GM19240 (cell line): ENCODE measurements around the gene OXSR1.
A peak's percentile ranks its signal among the peaks of the same experiment; 100 is the strongest.

Source experiments
- DNase-seq: peaks from one replicate; pipeline ENCODE4 v3.0.0; 2011; ENCODE audit warnings: low spot score; ENCODE audit not compliant: insufficient read length

The OXSR1 gene

DNA sequence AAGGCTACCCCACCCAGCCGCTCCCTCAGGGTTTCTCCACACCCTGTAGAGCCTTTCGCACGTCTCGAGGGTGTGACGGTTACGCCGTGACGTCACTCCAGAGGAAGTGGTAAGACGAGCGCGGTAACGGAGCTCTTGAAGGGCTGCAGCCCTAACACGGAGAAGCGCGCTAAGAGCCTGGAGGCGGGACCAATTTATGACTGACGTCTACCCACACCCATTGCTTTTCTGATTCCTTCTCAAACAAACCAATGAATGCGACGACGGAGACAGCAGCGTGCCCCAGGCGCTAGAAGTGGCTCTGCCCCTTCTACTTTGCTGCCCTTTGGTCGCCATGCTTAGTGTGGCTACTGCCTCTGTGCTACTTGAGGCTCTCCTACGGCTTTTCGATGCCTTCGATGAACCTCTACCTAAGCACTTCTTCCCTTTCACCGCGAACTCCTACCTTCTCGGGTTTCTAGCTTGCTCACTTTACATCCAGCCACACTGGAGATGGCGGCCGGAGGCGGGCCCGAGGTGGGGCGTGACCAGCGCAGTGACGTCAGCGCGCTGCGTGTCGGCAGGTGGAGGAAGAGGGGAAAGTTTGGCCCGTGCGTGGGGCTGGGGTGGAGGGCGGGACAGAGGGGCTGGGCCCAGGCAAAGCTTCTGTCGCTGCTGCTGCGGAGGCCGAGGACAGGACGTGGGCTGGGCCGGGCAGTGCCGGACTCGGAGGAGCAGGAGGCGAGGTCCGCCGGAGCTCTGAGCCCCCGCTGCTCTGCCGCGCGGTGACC is at the start of gene OXSR1:
Gene OXSR1, plus strand, starts transcription at position 586 of the 770 bp plus-strand sequence. CDS start 340 bp downstream, outside the sequence.
- peak; percentile 72 for DNase-seq

DNA sequence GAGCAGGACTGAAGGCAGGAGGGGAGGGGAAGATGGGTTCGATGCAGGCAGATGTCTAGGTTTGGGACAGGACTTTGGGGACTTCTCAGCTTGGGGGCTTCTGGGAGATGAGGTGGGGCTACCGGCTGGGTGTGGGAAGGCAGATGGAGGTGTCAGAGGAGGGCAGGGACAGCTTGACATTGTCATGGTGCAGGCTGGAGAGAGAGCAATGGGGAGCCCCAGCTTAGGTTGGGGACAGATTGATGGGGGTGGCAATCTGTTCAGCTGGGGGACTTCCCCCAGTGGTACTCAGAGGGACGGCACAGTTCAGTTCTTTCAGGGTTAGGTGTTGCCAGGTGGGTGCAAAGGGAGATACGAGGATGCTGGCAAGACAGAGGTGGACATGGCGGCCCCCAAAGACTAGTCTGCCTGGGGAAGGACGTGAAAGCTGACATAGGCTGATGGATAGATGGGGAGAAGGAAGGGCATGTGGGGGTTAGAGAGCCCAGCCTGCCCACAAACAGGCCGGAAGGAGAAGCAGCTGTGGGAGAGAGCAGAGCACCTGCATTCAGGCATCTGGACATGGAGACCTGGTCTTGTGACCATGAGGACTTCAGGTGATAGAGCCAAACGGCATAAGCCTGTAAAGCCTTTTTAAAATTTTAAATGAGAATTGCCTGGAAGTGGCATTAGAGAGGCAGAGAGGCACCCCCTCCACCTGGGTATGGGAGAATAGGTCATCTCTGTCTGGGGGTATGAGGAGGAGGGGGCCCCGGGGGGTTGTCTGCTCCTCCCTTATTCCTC is 49.5 kb upstream of the OXSR1 start:
- DNase-seq: no peak

DNA sequence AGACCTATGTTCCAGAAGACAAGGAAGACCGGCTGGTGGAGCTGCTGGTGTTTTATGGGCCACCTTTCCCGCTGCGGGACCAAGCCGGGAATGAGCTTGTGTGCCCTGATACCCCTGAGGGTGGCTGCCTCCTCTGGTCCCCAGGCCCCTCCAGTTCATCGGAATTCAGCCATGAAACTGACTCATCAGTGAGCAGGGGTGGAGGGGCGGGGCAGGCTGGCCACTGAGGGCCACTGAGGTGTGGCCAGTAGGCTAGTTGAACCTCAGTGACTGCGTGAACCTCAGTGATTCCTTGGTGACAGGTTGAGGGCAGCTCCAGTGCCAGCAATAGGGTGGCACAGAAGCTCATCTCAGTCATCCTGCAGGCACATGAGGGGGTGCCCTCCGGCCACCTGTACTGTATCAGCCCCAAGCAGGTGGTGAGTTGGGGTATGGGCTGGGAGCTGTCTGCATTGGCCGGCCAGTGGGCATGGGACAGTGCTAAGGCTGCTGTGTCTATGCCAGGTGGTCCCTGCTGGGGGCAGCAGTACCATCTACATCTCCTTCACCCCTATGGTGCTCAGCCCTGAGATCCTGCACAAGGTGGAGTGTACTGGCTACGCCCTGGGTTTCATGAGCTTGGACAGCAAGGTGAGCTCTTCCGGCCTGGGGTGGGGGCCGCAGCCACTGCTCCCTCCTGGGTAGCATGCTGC is 48.7 kb upstream of the OXSR1 start:
- DNase-seq: no peak

DNA sequence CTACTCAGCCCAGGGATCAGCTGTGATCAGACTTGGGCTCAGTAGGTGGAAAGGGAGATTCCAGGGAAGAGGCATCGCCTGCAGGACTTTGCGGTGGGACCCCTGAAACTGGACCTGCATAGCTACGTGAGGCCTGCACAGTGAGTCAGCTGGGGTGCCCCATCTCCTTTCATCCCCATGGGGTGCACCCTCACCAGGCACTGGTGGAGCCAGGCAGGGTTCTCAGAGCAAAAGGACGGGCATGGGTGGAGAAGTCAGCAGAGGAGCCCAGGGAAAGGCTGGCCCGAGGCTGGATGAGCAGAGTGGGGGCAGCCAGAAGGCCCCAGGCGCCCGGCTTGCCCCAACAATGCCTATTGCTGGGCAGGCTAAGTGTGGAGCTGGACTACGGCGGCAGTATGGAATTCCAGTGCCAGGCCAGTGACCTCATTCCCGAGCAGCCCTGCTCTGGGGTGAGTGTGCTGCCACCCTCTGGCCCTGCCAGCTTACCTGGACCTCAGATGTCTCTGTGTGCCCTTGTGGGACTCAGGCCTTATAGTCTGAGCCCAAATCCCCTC is 48.1 kb upstream of the OXSR1 start:
- DNase-seq: no peak

DNA sequence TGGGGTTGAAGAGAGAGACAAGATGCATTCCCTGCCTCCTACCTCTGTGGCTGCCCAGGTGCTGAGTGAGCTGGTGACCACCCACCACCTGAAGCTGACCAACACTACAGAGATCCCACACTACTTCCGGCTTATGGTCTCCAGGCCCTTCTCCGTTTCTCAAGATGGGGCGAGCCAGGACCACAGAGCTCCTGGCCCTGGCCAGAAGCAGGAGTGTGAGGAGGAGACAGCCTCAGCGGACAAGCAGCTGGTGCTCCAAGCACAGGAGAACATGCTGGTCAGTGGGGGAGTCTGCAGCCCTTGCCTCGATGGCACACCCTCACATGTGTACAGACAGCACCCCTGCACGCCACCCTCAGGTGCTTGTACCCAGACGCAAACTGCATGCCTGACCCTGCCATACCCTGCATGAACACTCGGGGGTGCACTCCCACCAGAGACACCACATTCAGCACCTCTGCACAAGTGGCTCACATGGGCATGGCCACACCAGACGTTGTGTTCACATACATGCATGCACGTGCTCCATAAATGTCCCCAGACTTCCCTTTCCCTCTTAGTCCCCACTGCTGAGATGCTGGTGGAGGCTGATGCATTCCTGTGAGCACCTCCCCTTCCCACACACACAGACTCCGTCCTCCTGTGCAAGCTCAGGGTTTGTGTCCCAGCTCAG is 47.5 kb upstream of the OXSR1 start:
- peak; percentile 85 for DNase-seq

DNA sequence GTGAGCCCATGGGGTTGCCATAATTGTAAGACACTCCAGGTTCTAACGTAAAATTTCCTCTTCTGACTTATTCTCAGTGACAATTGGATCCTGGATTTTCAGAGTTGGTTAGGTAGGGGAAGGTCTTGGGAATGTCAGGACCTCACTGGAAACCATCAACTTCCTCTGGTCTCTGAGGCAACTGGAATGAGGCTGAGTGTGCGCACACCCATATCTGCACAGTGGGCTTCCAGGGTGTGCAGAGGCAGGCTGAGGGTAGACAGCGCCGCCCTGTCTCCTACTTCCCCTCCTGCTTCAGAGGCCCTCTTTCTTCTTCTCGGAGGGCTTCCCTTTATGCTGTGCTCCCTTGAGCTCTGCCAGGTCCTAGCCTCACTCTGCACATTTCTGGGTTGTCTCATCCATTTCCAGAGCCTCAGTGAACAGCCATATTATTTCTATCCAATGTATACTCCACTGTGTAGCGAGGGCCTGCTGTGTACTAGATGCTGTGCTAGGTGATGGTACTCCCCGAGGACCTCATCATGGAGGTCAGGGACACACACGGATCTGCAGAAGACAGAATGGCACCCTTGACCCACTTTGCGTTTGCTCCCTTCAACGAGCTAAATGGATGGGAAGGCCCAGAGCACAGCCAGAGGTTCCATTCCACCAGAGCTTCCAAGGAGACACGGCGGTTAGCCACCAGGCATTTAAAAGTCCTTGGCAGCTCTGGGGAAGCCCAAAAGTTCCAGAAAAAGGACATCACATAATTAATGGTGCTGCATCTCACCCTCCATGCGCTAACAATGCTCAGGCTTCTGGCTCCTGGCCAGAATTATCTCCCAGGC is 46.7 kb upstream of the OXSR1 start:
- no peak for DNase-seq

DNA sequence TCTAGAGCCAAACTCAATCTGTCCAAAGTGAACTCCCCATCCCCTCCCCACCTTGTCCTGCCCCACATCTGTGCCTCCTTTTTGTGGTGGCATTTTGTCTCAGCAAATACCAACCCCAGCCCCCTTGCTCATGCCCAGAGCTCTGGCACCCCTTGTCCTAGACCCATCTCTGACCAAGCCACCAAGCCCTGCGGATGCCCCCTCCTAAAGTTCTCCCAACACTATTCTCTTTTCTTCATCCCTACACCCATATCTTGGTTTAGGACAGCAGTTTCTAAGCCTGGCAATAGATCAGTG is 46.1 kb upstream of the OXSR1 start:
- DNase-seq: no peak

DNA sequence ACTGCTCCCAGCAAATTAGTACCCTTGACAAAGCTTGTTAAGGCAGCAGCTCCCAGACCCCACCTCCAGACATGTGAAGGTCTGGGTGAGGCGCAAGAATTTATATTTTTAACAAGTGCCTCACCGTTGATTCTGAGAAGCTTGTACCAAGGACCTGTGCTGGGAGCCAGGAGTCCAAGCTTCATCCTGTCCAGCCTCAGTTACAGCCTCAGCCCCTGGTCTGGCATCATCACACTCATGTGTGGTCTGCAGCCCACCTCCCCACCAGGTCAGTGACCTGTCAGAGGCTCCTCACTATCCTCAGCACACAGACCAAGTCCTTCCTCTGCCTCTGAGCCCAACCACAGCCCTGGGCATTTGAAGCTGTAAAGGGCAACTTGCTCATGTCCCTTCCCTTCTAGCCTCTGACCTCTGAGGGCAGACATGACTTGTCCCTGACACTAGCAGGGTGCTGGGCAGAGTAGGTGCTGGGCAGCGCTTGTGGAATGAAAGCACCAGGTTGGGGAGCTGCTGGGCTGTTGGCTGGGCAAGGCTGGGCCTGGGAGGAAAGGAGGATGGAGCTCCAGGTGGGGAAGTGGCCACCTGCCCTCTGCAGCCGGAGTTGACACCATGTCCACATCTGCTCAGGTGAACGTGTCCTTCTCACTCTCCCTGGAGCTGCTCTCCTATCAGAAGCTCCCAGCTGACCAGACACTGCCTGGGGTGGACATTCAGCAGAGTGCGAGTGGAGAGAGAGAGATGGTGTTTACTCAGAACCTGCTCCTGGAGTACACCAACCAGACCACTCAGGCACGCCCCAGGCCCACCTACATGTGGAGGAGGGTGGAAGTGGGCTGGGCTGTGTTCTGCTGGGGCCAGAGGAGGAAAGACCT is 45.3 kb upstream of the OXSR1 start:
- DNase-seq: no peak

DNA sequence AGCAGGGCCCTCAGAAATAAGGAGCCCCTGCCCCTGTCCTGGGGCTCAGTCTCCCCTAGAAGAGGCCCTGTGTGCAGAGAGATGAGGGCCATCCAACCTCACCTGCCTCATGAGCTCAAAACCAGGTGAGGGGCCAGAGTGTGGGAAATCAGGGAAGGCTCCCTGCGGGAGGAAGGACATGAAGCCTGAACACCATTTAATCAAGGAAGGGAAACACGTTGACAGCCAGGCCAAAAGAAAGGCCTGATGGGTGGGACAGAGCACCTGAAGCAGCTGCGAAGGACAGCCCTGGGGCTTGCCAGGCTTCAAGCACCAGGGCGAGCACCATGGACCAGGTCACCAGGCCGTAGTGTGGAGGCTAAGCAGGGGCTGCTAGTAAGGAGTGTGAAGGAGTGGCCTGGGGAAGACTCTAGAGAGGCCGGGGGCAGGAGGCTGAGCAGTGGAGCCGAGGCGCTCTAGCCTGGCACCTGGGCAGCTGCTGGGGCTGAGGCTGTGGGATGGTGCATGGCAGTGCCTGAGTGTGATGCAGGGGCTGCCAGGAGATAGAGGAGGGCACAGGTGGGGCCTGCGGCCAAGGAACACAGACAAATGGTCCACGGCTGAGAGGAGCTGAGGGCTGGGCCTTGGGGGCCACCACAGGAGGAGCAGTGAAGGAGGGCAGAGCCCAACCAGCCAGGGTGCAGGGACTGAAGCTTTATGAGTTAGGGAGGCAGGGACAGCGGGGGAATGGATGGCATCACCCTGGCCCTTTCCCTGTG is 44.5 kb upstream of the OXSR1 start:
- DNase-seq: no peak

DNA sequence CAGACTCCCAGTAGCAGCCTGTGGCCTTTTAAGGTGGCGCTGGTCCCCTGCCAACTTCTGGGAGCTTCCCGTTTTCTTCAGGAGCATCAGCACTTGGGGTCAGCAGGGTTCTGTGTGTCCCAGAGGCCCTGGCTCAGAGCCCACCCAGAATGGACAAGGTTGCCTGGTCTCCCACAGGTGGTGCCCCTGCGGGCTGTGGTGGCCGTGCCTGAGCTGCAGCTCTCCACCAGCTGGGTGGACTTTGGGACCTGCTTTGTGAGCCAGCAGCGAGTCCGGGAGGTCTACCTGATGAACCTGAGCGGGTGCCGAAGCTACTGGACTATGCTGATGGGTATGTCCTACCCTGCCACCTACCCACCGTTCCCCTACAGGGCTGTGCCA is 43.9 kb upstream of the OXSR1 start:
- no peak for DNase-seq

DNA sequence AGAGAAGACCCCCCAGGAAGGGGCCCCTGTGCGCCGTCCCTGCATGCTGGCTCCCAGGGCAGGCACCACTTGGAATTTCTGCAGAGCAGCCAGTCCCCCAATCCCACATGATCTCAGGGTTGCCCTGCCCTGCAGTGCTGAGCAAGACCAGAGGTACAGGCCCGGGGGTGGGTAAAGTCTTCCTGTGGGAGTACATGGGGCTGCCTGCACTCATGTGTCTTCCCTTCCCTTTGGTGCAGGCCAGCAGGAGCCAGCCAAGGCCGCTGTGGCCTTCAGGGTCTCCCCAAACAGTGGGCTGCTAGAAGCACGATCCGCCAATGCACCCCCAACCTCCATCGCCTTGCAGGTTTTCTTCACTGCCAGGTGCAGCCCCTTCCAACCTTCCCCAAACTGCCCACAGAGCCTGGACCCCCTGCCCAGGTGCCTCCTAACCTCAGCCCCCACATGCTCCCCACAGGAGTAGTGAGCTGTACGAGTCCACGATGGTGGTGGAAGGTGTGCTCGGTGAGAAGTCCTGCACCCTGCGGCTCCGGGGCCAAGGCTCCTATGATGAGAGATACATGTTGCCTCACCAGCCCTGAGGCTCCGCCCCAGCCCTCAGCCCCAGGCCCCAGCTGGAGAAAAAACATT is 43.4 kb upstream of the OXSR1 start:
- DNase-seq: no peak

DNA sequence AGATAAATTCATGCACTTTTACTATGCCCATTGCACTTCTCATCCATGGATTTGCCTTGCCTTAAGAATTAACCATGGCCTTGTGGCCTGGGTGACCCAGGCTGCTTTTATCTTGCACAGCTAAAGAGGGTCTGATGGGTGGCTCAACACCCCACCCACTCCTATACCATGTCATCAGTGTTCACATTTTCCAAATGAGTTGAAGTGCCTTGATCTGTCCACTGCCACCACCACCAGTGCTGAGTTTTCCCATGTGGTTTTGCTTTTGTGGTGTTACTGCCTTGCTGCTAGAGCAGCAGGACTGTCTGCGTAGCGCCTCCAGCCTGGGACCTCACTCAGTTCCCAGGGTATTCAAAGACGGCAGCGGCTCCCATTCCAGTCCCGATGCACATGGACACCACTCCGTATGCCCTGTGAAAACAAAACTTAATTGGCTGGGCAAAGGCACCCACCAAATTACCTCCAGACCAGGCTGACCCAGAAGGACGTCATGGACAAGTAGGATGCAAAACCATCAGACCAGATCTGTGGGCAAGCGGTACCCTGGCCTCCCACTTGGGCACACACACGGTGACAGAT is 42.5 kb upstream of the OXSR1 start:
- no peak for DNase-seq

DNA sequence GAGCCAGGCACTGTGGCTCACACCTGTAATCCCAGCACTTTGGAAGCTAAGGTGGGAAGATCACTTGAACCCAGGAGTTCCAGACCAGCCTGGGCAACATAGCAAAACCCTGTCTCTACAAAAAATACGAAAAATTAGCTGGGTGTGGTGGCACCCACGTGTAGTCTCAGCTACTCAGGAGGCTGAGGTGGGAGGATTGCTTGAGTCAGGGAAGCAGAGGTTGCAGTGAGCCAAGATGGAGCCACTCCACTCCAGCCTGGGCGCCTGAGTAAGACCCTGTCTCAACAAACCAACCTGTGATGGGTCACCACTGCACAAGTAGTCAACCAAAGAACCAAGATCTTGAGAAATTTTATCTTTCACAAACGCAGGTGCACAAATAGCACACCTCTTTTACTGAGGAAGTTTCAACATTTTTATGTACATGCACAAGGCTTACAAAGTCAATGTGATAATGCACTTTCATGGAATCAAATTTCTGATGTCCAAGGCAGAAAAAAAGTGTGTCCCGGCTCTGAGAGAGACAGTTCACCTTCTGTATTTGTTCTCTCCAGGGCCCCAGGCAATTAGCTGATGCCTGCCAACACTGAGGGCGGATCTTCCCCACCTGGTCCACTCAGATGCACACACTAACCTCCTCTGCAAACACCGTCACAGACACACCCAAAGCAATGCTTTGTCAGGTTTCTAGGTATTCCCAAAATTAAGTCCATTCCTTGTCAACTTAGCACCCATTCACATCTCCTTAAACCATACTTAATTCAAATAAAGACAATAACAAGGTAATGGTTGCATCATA is 40.8 kb upstream of the OXSR1 start:
- no peak for DNase-seq

DNA sequence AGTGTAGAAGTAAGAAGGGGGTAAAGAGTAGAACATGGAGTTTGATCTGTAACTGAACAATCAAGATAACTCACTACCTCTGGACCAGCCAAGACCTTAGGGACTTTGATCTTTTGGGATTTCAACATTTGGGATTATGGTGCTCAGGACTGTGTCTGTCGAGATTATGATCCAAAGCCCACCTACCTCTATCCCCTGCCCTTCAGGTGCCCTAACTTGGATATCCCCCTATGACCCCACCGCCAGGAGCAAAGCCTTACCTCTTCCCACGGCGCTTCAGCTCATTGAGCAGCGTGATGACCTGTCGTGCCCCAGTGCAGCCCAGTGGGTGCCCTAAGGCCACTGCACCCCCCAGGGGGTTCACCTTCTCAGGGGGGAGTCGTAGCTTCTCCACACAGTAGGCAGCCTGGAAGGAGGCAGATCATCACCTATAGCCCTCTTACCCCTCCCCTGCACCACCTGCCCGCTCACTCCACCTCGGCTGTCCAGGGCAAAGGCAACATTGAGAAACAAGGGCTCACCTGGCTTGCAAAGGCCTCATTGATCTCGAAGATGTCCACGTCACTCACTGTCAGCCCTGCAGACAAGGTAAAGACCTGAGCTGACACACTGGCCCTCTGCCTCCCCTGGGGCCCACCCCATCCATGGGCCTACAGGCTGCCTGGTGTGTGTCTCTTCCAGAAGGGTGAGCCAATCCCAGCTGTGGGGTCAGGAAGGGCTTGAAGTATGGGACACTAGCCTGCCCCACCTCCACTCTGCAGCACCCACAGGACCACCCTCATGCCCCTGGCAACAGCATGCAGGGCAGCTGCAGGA is 39.8 kb upstream of the OXSR1 start:
- no peak for DNase-seq

DNA sequence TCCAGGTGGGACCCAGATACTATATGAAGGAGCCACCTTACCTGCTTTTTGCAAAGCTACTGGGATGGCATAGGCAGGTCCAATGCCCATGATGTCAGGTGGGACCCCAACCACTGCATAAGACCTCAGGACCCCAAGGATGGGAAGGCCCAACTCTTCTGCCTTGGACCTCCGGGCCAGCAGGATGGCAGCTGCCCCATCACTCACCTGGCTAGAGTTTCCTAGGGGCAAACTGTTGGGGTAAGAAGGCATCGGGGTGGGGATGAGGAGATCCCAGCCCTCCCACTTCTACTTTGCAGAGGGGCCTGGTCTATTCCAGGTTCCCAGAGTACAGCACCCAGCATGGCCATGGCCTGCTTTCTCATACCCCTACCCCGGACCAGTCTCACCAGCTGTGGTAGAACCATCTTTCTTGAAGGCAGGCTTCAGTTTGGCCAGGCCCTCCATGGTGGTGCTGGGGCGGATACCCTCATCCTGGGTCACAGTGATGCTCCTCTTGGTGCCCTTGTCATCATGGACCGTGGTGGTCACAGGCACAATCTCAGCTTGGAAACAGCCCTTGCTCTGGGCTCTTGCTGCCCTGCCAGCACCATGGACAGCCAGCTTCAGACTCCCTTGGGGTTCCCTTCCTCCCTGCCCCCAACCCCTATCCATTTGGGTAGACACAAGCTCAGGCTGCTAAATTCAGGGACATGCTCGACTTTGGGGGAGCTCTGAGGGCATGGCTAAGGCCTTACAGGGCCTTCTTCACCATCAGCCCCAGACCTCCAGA is 39.0 kb upstream of the OXSR1 start:
- DNase-seq: no peak
